NT2/D1 (cell line): ENCODE results near the gene LIX1.

Source experiments
- DNase-seq: peaks from one replicate; pipeline ENCODE4 v3.0.0-alpha.2; 2011; ENCODE audit warnings: low read depth, low spot score
- H3K27me3 ChIP-seq: 2 replicates; pipeline ENCODE4 v1.6.0; 2011; ENCODE audit warnings: mild to moderate bottlenecking; ENCODE audit not compliant: insufficient read length, insufficient read depth
- H3K36me3 ChIP-seq: 2 replicates; pipeline ENCODE4 v1.6.1; 2011; ENCODE audit warnings: mild to moderate bottlenecking, low read length, mixed read lengths; ENCODE audit not compliant: insufficient read depth, insufficient read length
- H3K4me1 ChIP-seq: 2 replicates; pipeline ENCODE4 v1.5.1; 2011; ENCODE audit not compliant: insufficient read depth, insufficient read length
- H3K4me3 ChIP-seq: 2 replicates; pipeline ENCODE4 v1.5.1; 2011; ENCODE audit warnings: low read depth; ENCODE audit not compliant: insufficient read length
- H3K9ac ChIP-seq: 2 replicates; pipeline ENCODE4 v1.6.0; 2011; ENCODE audit warnings: low read depth; ENCODE audit not compliant: insufficient read length
- H3K9me3 ChIP-seq: 2 replicates; pipeline ENCODE4 v1.5.1; 2011; ENCODE audit warnings: mild to moderate bottlenecking, low read length; ENCODE audit not compliant: insufficient read depth
- SUZ12 ChIP-seq: IDR thresholded peaks from 2 replicates; pipeline ENCODE4 v1.6.1; 2011; ENCODE audit not compliant: insufficient read length, insufficient read depth; ENCODE audit errors: extremely low read depth
- YY1 ChIP-seq: IDR thresholded peaks from 2 replicates; pipeline ENCODE4 v1.6.1; 2011; ENCODE audit not compliant: insufficient read length, insufficient read depth
- ZNF274 ChIP-seq: IDR thresholded peaks from 2 replicates; pipeline ENCODE4 v1.6.1; 2011; ENCODE audit warnings: mild to moderate bottlenecking, low read depth, low read length

Gene LIX1

GRCh38 chr5:97136475-97136874, 5.9 kb downstream of the LIX1 start:
- Histone ChIP-seq H3K4me3 (no peak overlapping the region), H3K9ac (no peak overlapping the region), H3K36me3 (no peaks in the 10 kb centered on the region), H3K9me3 (no peaks in the 10 kb centered on the region), H3K4me1 (peaks cover 2% of the 10 kb centered on the region), H3K27me3 (no peaks in the 10 kb centered on the region)
- TF ChIP-seq YY1 (no peak), SUZ12 (no peak), ZNF274 (no peak)
- no peak for DNase-seq

GRCh38 chr5:97135868-97136267, 6.5 kb downstream of the LIX1 start:
- no peak for DNase-seq
- Histone ChIP-seq H3K4me3 (no peak overlapping the region), H3K27me3 (no peaks in the 10 kb centered on the region), H3K9ac (no peak overlapping the region), H3K4me1 (peaks cover 2% of the 10 kb centered on the region), H3K9me3 (no peaks in the 10 kb centered on the region), H3K36me3 (no peaks in the 10 kb centered on the region)
- no peak for TF ChIP-seq SUZ12
- TF ChIP-seq ZNF274: no peak
- TF ChIP-seq YY1: no peak

- H3K4me1 ChIP-seq: peaks cover 2% of the 10 kb centered on the region
- no peaks in the 10 kb centered on the region for H3K9me3 ChIP-seq
- no peaks in the 10 kb centered on the region for H3K27me3 ChIP-seq
- H3K9ac ChIP-seq: no peak overlapping the region
- DNase-seq: peak; percentile 54
- no peak overlapping the region for H3K4me3 ChIP-seq
- H3K36me3 ChIP-seq: no peaks in the 10 kb centered on the region
- TF ChIP-seq SUZ12 (no peak), YY1 (no peak), ZNF274 (no peak)
These were observed 7.8 kb downstream of the LIX1 start for GRCh38 chr5:97134634-97135033.

- Histone ChIP-seq H3K36me3 (no peaks in the 10 kb centered on the region), H3K4me3 (no peak overlapping the region), H3K9ac (no peak overlapping the region), H3K4me1 (peaks cover 2% of the 10 kb centered on the region), H3K27me3 (no peaks in the 10 kb centered on the region), H3K9me3 (no peaks in the 10 kb centered on the region)
- TF ChIP-seq ZNF274 (no peak), SUZ12 (no peak), YY1 (no peak)
- DNase-seq: no peak
These were observed 9.3 kb downstream of the LIX1 start for GRCh38 chr5:97133101-97133500.

- peaks cover 2% of the 10 kb centered on the region for H3K4me1 ChIP-seq
- no peak for DNase-seq
- H3K9ac ChIP-seq: no peak overlapping the region
- no peaks in the 10 kb centered on the region for H3K36me3 ChIP-seq
- TF ChIP-seq SUZ12 (no peak), ZNF274 (no peak), YY1 (no peak)
- H3K27me3 ChIP-seq: no peaks in the 10 kb centered on the region
- no peak overlapping the region for H3K4me3 ChIP-seq
- H3K9me3 ChIP-seq: no peaks in the 10 kb centered on the region
These were observed 10.5 kb downstream of the LIX1 start for GRCh38 chr5:97131921-97132320.

GRCh38 chr5:97131139-97131710, 11.2 kb downstream of the LIX1 start:
- Histone ChIP-seq H3K4me3 (no peak overlapping the region), H3K36me3 (no peaks in the 10 kb centered on the region), H3K9ac (no peak overlapping the region), H3K4me1 (peaks cover 2% of the 10 kb centered on the region), H3K9me3 (no peaks in the 10 kb centered on the region), H3K27me3 (no peaks in the 10 kb centered on the region)
- no peak for TF ChIP-seq YY1
- no peak for TF ChIP-seq ZNF274
- no peak for TF ChIP-seq SUZ12
- no peak for DNase-seq

GRCh38 chr5:97127727-97128126, 14.7 kb downstream of the LIX1 start:
- no peak for DNase-seq
- H3K27me3 ChIP-seq: no peaks in the 10 kb centered on the region
- H3K4me3 ChIP-seq: no peak overlapping the region
- H3K36me3 ChIP-seq: no peaks in the 10 kb centered on the region
- TF ChIP-seq SUZ12 (no peak), YY1 (no peak), ZNF274 (no peak)
- H3K9me3 ChIP-seq: no peaks in the 10 kb centered on the region
- H3K4me1 ChIP-seq: no peaks in the 10 kb centered on the region
- no peak overlapping the region for H3K9ac ChIP-seq

- Histone ChIP-seq H3K36me3 (no peaks in the 10 kb centered on the region), H3K4me3 (no peak overlapping the region), H3K4me1 (no peaks in the 10 kb centered on the region), H3K9me3 (no peaks in the 10 kb centered on the region), H3K9ac (no peak overlapping the region), H3K27me3 (no peaks in the 10 kb centered on the region)
- TF ChIP-seq ZNF274 (no peak), YY1 (no peak), SUZ12 (no peak)
- DNase-seq: no peak
These were observed 17.2 kb downstream of the LIX1 start for GRCh38 chr5:97125125-97125683.
